HG03520 (cell line): ENCODE data around the gene CD300LB.
A peak's percentile ranks its signal among the peaks of the same experiment; 100 is the strongest.
"Not testable (repeated sequence)": the region's sequence is repeated elsewhere in the genome, so short reads cannot be mapped to it uniquely, and the experiment has no call there.

Source experiments
- ATAC-seq: cut with Tn5 transposase; IDR thresholded peaks from one replicate; pipeline ENCODE4 v1.9.1; 2021; ENCODE audit warnings: mild to moderate bottlenecking, moderate library complexity; ENCODE audit not compliant: unreplicated experiment

CD300LB gene

DNA sequence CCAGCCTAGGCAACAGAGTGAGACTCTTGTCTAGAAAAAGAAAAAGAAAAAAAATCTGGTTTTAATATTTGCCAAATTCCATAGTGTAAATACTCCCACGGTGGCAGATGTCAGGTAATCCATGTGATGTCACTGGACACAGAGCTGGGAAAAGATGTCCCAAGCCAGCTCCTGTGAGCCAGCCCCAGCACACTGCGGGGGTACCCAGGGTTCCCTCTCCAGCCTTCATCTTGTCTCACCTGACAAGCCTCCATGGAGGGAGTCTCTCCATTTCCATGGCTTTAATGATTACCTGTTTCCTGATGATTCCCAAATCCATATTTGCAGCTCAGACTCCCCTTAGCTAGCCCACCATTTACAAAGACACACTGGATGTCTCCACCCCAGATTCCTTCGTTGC lies 4.6 kb downstream of the CD300LB start:
- no peak for ATAC-seq

DNA sequence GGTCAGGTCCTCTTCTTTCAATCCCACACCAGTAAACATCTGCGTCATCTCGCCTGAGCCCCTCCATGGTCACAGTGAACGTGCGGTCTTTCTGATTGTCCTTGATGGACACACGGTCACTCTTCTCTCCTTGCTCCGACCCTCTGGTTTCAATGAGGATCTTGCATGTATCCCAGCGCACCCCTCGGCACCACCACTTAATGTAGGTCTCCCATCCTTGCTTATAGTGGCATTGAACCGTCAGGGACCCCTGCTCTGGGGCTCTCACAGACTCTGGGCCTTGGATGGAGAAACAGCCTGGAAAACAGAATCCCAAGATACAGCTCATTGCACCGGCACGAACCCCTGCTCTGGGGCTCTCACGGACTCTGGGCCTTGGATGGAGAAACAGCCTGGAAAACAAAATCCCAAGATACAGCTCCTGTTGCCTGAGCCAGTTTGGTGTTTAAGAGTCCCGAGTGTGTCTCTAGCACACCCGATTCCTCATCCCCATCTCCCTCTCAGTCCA lies 5.4 kb downstream of the CD300LB start:
- no peak for ATAC-seq

DNA sequence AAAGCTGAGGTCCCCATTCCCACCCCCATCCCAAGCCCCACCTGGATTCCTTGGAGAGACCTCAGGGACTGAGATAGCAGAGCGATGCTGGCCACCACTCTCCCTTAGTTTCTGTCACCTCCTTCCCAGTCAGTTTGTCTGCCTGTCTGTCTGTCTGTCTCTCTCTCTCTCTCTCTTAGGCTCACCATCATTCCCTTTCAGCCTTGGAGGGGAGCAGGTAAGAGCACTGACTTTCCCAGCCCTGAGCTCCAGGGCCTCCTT lies 5.9 kb downstream of the CD300LB start:
- no peak for ATAC-seq

DNA sequence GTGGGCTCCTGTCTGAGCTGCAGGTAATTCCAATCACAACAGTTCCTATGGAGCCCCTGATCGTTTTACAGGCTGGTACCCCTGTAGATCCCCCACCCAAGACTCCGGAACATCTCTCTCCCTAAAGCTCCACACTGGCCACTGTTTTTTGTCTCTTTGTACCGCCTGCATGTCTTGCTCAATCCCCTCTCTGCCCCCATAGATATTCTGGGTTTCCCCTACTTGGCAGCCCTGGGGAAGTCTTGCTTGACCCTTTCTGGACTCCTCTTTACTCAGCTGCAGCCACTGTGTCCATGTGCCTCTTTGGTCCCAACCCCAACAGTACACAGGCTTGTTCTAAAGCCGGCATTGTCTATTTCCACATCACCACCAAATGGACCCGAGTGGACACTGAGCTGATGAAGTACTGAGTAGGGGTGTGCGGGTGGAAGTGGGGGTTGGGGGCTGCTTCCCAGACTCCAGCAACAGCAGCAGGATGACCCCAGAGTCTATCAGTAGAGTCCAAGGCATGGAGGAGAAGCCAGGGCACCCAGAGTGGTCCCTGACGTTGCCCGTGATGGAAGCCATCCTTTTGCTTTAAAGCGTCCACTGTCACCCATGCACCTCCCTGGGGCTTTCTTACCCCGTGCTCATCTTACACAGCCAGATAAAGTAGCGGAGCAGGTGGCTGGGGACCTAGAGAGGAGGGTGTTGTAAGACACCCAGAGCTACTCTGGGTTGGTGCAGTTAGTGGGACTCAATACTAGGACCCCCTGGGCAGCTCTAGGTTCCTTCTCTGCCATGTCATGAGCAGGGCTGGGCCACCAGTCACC lies 6.4 kb downstream of the CD300LB start:
- no peak for ATAC-seq

DNA sequence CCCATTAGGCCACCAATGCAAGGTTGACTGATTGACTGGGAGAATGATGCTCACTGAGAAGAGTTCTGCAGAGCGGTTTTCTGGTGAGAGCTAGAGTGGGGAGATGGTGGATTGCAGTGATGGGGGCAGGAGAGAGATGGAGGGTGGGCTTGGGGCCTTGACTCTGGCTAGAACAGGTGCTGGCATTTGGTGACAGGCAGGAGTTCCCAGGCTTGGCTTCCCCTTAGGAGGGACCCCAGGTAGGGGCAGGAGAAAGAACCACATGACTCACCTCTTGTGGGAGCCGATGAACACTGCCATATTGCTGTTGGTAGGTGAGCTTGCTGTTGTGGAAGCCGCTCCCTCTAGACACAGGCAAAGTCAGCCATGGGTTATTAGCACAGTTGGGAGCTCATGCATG lies 8.0 kb downstream of the CD300LB start:
- no peak for ATAC-seq

DNA sequence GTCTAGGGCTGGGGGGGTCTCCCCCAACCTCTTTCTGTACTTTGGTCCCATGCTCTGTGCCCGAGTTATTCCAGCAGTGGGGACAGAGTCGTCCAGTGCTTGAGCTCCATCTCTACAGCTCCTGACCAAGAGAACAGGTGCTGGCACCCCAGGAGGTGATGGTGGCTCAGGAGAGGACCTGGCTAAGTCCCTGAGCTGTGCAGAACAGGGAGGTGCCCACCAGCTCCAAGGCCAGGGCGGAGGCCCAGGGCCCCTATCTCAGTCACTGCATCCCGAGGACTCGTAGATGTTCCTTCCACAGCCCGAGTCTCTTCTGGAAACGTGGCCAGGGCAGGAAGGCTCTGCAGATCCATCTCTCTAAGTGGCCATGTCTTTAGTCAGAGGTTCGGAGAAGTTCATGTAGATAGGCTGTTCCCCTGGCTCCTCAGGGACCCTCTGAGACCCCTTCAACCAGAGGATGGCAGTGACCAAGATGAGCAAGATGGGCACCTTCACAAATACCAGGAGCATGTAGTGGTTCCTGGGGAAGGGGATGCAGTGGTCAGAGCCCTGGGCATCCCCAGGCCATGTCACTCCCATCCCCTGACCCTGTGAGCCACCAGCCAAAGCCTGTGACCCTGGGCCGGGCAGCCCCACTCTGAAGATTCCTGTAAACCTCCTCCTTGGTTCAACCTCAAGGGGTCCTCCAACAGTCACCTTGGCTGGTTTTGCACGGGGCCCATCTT lies 8.7 kb downstream of the CD300LB start:
- no peak for ATAC-seq

DNA sequence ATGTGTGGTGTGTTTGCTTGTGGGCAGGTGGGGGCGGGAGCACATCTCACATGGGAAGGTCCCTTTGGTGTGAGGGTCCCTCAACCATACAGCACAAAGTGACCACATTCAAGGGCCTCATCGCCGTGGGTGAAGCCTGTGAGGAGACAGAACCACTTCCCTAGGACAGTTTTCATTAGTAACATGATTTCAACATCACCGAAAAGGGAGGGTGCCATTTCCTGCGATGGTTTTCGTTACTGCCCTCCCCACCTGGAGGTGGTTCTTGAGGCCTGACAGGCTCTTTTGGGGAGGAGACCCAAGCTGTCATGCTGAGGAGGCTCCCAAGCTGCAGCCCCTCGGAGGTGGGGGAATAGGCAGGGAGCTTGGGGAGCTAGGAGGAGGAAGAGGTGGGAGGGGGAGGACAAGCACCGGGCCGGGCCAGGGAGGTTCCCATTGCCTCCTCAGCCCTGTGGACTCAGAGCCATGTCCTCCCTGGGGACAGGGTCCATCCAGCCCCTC lies 9.5 kb downstream of the CD300LB start:
- no peak for ATAC-seq

DNA sequence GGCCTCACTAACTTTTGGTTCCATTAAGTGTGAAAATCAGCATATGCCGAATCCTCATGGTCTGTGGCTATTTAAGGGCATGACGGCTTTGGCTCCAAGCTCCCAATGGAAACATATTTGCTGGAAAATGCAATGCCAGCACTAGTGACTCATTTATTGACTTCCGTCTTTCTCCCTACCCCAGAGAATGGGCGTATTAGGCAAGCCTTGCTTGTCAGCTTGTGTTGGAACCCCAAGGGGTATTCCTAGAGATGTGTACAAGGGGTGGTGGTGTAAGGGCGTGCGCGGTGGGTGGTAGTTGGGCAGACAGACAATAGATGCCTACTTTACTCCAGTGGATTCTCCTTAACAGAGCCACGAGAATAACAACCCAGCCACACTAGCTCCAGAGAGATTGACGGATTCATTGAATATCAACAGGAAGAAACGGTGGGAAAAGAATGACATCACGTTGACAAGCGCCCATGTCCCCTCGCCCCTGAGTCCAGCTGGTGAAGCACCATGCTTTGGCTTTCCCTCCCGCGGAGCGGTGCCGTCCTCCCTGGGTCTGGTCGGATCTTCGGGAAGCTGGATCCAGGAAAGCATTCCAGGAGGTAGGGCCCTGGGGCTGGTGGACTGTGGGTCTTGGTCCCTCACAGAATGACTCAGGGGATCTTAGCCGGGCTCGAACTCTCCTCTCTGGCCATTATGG lies 10.3 kb downstream of the CD300LB start:
- ATAC-seq = no peak

DNA sequence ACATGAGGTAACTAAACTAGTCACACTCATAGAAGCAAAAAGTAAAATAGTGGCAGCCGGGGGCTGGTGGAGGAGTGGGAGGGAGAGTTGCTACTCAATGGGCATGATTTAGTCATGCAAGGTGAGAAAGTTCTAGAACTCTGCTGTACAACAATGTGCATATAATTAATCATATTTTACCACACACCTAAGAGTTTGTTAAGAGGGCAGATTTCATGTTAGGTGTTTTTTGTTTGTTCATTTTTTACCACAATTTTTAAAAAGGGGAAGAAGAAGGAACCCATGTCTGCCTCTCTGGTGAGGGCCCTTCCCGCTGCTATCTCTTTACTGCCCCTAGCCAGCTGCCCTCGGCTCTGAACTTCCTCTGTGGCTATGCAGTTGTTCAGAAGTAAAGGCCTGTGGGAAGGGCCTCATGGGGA lies 11.2 kb downstream of the CD300LB start:
- ATAC-seq = no peak

DNA sequence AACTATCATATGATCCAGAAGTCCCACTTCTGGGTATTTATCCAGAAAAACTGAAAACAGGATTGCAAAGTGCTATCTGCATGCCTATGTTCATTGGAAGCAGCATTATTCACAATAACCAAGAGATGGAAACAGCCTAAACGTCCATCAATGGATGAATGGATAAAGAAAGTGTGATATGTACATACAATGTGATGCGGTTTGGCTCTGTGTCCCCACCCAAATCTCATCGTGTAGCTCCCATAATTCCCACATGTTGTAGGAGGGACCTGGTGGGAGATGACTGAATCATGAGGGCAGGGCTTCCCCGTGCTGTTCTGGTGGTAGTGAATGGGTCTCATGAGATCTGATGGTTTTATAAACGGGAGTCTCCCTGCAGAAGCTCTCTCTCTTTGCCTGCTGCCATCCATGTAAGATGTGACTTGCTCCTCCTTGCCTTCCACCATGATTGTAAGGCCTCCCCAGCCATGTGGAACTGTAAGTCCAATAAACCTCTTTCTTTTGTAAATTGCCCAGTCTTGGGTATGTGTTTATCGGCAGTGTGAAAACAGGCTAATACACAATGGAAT lies 12.8 kb downstream of the CD300LB start:
- ATAC-seq = not testable (repeated sequence)

DNA sequence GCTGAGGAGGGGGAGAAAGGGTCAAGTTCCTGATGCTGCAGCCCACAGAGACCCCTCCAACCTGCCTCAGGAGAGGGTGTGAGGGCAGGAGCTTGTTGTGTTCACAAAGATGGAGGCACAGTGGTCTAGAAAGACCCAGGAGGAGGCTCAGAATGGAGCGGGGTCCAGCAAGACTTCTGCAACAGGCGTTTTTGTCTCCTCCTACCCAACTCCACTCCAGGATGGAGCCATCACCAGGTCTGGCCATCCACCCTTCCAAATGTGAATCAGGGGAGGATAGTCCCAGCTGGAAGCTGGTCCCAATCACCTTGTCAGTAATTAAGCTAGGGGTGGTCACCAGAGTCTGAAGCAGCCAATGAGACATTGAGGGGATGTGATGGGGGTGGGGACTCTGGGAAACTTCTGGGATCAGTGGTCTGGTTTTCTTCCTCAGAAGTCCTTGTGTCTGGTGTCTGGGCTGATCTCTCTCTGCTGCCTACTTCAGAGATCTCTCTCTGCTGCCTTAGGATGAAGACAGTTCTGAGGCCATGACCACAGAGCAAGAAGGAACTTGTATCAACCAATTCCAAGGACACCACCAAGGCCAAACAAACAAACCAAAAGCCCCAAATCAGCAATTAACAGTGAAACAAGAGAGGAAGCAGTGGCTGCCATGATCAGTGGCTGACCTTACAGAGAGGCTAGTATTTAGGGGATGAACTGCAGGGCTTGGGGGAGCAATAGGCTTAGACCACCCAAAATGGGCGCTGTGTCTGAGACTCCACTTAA lies 14.5 kb downstream of the CD300LB start:
- ATAC-seq = no peak

DNA sequence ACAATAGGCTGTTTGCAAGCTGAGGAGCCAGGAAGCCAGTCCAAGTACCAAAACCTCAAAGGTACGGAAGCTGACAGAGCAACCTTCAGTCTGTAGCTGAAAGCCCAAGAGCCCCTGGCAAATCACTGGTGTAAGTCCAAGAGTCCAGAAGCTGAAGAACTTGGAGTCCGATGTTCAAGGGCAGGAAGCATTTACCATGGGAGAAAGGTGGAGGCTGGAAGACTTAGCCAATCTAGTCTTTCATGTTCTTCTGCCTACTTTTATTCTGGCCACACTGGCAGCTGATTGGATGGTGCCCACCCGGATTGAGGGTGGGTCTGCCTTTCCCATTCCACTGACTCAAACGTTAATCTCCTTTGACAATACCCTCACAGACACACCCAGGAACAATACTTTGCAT lies 15.3 kb downstream of the CD300LB start:
- ATAC-seq = no peak

DNA sequence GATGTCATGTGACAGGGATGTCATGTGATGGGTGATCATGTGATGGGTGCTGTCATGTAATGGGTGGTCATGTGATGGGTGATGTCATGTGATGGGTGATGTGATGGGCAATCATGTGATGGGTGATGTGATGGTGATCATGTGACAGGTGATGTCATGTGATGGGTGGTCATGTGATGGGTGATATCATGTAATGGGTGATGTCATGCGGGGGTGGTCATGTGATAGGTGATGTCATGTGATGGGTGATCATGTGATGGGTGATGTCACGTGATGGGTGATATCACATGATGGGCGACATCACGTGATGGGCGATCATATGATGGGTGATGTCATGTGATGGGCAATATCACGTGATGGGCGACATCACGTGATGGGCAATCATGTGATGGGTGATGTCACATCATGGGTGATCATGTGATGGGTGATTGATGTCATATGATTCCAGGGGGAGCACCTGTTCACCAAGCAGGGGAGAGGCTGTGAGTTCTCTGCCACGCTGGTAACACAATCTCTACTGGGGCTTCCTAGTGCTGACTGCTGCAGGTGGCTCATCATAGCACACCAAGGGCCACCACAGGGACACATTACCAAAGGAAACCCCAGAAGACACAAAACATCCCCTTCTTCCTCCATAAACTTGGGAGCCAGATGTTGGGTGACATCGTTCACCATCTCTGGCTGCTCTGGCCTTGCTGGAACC lies 16.5 kb downstream of the CD300LB start:
- ATAC-seq = no peak

DNA sequence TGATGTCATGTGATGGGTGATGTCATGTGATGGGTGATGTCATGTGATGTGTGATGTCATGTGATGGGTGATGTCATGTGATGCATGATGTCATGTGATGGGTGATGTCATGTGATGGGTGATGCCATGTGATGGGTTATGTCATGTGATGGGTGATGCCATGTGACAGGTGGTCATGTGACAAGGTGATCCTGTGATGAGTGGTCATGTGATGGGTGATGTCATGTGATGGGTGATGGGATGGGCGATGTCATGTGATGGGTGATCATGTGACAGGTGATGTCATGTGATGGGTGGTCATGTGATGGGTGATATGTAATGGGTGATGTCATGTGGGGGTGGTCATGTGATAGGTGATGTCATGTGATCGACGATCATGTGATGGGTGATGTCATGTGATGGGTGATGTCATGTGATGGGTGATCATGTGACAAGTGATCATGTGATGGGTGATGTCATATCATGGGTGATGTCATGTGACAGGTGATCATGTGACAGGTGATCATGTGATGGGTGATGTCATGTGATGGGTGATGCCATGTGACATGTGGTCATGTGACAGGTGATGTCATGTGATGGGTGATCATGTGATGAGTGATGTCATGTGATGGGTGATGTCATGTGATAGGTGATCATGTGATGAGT lies 17.2 kb downstream of the CD300LB start:
- no peak for ATAC-seq

DNA sequence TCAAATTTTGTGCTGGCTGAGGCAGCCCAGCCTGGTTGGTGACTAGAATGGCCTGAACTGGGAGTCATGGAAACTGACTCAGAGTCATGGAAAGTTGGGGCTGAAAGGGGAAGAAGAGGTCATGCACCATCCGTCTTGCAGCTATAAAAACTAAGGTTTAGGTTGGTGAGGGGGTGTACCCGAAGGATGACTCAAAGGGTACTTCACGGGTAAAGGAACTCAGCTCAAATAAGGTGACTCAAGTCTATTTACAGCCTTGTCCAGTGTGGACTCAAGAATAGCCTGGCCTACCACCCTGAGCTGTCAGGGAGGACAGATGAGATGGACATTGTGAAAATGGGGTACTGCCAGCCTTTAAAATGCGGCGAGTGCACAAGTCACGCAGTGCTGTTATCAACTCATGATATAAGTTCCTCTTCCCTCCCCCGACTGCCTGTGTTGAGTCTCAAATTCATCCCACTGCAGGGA lies 18.6 kb downstream of the CD300LB start:
- ATAC-seq = peak; percentile 48

DNA sequence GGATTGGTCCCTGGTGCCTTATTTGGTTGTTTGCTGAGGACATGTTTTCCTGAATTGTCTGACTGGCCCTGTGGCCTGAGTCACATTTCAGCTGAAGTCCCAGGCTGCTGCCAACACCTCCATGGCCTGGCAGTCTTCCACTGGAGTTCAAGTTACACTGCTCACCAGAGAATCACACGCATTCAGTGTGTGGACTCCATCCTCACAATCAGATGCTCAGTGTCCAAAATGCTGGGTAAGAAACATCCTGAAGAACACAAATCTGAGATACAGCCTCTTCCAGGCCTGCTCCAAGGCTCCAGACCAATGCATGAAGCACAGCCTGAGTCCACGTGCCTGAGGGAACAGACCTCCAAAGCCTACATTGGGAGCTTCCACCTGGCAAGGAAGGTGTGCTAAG lies 19.2 kb downstream of the CD300LB start:
- ATAC-seq = no peak

DNA sequence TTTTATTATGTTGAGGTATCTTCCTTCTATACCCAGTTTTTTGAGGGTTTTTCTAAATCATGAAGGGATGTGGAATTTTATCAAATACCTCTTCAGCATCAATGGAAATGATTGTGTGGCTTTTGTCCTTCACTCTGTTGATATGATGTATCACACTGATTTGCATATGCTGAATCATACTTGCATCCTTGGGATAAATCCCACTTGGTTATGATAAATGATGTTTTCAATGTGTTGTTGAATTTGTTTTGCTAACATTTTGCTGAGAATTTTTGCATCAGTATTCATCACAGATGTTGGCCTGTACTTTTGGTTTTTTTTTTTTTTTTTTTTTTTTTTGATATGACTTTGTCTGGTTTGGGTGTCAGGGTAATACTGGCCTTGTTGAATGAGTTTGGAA lies 23.1 kb downstream of the CD300LB start:
- ATAC-seq = no peak

DNA sequence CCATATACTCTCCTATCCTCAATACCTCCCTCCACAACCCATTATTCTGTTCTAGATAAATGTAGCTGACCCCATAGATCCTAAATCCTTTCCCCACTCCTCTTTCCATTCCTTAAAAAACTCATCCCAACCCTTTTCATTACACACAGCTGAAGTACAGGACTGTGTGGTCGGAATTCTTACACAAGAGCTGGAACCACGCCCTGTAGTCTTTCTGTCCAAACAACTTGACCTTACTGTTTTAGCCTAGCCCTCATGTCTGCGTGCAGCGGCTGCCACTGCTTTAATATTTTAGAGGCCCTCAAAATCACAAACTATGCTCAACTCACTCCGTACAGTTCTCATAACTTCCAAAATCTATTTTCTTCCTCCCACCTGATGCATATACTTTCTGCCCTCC lies 27.3 kb downstream of the CD300LB start:
- not testable (repeated sequence) for ATAC-seq

DNA sequence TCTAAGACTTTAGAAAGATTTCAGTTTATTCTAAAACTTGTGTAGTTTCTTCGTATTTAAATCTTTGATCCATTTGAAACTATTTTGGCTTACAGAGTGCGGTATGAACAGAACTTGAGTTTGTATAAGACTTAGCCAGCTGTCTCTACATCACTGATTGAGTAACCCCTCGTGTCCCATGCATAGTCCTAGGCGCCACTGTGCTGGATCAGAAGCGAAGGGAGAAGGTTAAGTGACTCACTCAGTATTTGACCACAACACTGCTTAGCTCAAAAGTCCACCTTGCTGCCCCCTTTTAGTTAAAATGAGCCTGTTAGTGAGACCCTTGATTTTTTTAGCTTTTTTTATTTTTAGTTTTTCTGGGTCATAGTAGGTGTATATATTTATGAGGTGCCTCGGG lies 28.4 kb downstream of the CD300LB start:
- no peak for ATAC-seq
